GM21825 (cell line): ENCODE measurements around the gene OMP.

Experiments
- ATAC-seq: cut with Tn5 transposase; IDR thresholded peaks from one replicate; pipeline ENCODE4 v1.9.1; 2021; ENCODE audit warnings: mild to moderate bottlenecking, moderate library complexity; ENCODE audit not compliant: unreplicated experiment

The OMP gene

GRCh38 chr11:77137421-77137820 lies 34.8 kb downstream of the OMP start:
- no peak for ATAC-seq

- no peak for ATAC-seq
These were observed 35.5 kb downstream of the OMP start for GRCh38 chr11:77138106-77138649.

GRCh38 chr11:77139201-77139600 lies 36.6 kb downstream of the OMP start:
- no peak for ATAC-seq

GRCh38 chr11:77140231-77140851 lies 37.7 kb downstream of the OMP start:
- ATAC-seq = no peak

- ATAC-seq = no peak
These were observed 38.4 kb downstream of the OMP start for GRCh38 chr11:77141034-77141433.

GRCh38 chr11:77141475-77141874 lies 38.8 kb downstream of the OMP start:
- no peak for ATAC-seq

GRCh38 chr11:77142091-77142975 lies 39.7 kb downstream of the OMP start:
- no peak for ATAC-seq

- no peak for ATAC-seq
These were observed 40.9 kb downstream of the OMP start for GRCh38 chr11:77143405-77144020.

GRCh38 chr11:77144196-77144856 lies 41.7 kb downstream of the OMP start:
- no peak for ATAC-seq

GRCh38 chr11:77144857-77145428 lies 42.3 kb downstream of the OMP start:
- no peak for ATAC-seq

GRCh38 chr11:77146261-77147035 lies 43.8 kb downstream of the OMP start:
- ATAC-seq = no peak

- ATAC-seq = no peak
These were observed 44.3 kb downstream of the OMP start for GRCh38 chr11:77147036-77147315.

- ATAC-seq = no peak
These were observed 45.2 kb downstream of the OMP start for GRCh38 chr11:77147668-77148321.

GRCh38 chr11:77148963-77149715 lies 46.5 kb downstream of the OMP start:
- no peak for ATAC-seq

GRCh38 chr11:77149716-77150392 lies 47.2 kb downstream of the OMP start:
- no peak for ATAC-seq

GRCh38 chr11:77150836-77151235 lies 48.2 kb downstream of the OMP start:
- no peak for ATAC-seq

- ATAC-seq = no peak
These were observed 49.3 kb downstream of the OMP start for GRCh38 chr11:77151804-77152509.

- ATAC-seq = no peak
These were observed 50.2 kb downstream of the OMP start for GRCh38 chr11:77152846-77153245.
